Lower leg skin (tissue), 4 donors: ENCODE results near the gene TTC39B. TPM values are rescaled to one million over a fixed set of nuclear protein-coding genes. Genes with fewer than 3 reads are reported as not detected.

Experiments used
- DNase-seq, 2 donors: peaks; one replicate each; pipeline ENCODE4 v3.0.0-alpha.2; 2019; ENCODE audit warnings: low spot score in 2 of 2
- H3K4me3 ChIP-seq: fragments of 200-600 bp; sonication (generic); 2 replicates; pipeline ENCODE4 v1.5.1; 2017; ENCODE audit warnings: mild to moderate bottlenecking, low read depth; ENCODE audit not compliant: poor library complexity, severe bottlenecking
- CTCF ChIP-seq, 3 donors: fragments of 450-650 bp; IDR thresholded peaks; one replicate each; pipeline ENCODE4 v1.5.1; 2016; ENCODE audit warnings: antibody characterized with exemption in 3 of 3, mild to moderate bottlenecking in 3 of 3, moderate library complexity in 2 of 3
- POLR2A ChIP-seq, 2 donors: fragments of 450-650 bp; IDR thresholded peaks; one replicate each; pipeline ENCODE4 v1.6.1; 2016 to 2017; ENCODE audit warnings: antibody characterized with exemption in 2 of 2, mild to moderate bottlenecking in 1 of 2, moderate library complexity in 1 of 2
- WGBS, 2 donors: methylation state at CpG; one replicate each; pipeline ENCODE4 v1.1.5; 2018; 5-methylcytosine and 5-hydroxymethylcytosine counted together
- intact Hi-C: fragments of 100-400 bp; cut with DNase I; formaldehyde crosslinking; loops from one replicate; pipeline ENCODE4 v1.15.0; 2023; ENCODE audit warnings: low total_unique reads
- total RNA-seq, 4 donors: library from RNA; depleted of rRNA; stranded (reverse); fragments of >200 nt; gene quantifications; one replicate each; pipeline ENCODE4 v1.1.0, GENCODE V29; 2016

The TTC39B gene
- total RNA-seq, 4 donors from 2014 or later: 38.4 to 53.3 (median 42.2) TPM

GRCh38 chr9:15146268-15146700, 160.7 kb downstream of the TTC39B start:
- intact Hi-C loops: no loop called here
- 86% methylated on average over 9 of the region's 9 CpGs for WGBS, 2 donors

GRCh38 chr9:15144622-15145061, 162.4 kb downstream of the TTC39B start:
- H3K4me3 ChIP-seq: no peak overlapping the region
- 14 to 15% methylated on average over 4 of the region's 4 CpGs for WGBS, 2 donors
- DNase-seq: no peak
- no peak for TF ChIP-seq CTCF (IDR thresholded peaks at IDR 0.05)
- TF ChIP-seq POLR2A (IDR thresholded peaks at IDR 0.05): no peak
- intact Hi-C loops: no loop called here

More at GRCh38 chr9:15146268-15146700, 160.7 kb downstream of the TTC39B start:
- no peak for DNase-seq
- no peak overlapping the region for H3K4me3 ChIP-seq
- TF ChIP-seq POLR2A (IDR thresholded peaks at IDR 0.05): no peak
- TF ChIP-seq CTCF (IDR thresholded peaks at IDR 0.05): no peak

GRCh38 chr9:15142878-15143534, 164.0 kb downstream of the TTC39B start:
- no peak overlapping the region for H3K4me3 ChIP-seq
- intact Hi-C loops: no loop called here
- TF ChIP-seq POLR2A (IDR thresholded peaks at IDR 0.05) (no peak), CTCF (IDR thresholded peaks at IDR 0.05) (no peak)
- 65 to 66% methylated on average over 6 of the region's 6 CpGs for whole genome bisulfite sequencing, 2 donors
- DNase-seq: no peak

- DNase-seq: no peak
- intact Hi-C loops: no loop called here
- no peak for TF ChIP-seq POLR2A (IDR thresholded peaks at IDR 0.05)
- TF ChIP-seq CTCF (IDR thresholded peaks at IDR 0.05): no peak
- WGBS, 2 donors: 87 to 94% methylated on average over 1 of the region's 1 CpG
- H3K4me3 ChIP-seq: no peak overlapping the region
Measured at GRCh38 chr9:15140051-15140450, 167.0 kb downstream of the TTC39B start.

GRCh38 chr9:15139469-15139868, 167.5 kb downstream of the TTC39B start:
- no peak overlapping the region for H3K4me3 ChIP-seq
- intact Hi-C loops: no loop called here
- WGBS, 2 donors: 70 to 74% methylated on average over 13 of the region's 13 CpGs
- DNase-seq: no peak
- no peak for TF ChIP-seq CTCF (IDR thresholded peaks at IDR 0.05)
- no peak for TF ChIP-seq POLR2A (IDR thresholded peaks at IDR 0.05)

GRCh38 chr9:15138357-15138686, 168.7 kb downstream of the TTC39B start:
- 84 to 85% methylated on average over 2 of the region's 2 CpGs for WGBS, 2 donors
- intact Hi-C loops: no loop called here
- DNase-seq: no peak
- H3K4me3 ChIP-seq: no peak overlapping the region
- no peak for TF ChIP-seq CTCF (IDR thresholded peaks at IDR 0.05)
- no peak for TF ChIP-seq POLR2A (IDR thresholded peaks at IDR 0.05)
